Cardiac fibroblast (primary cell): Measurements from ENCODE around the gene OGFR.

Source experiments
- DNase-seq, 2 donors: peaks; one replicate each; pipeline versions ENCODE4 v3.0.0 to v3.0.0-alpha.2; 2010; ENCODE audit warnings: low read depth in 2 of 2
- H3K4me3 ChIP-seq, 2 donors: replicated peaks in 1 of 2; 1 replicate in 1 of 2; 2 replicates in 1 of 2; pipeline ENCODE4 v1.5.1; 2011; ENCODE audit warnings: low read depth in 2 of 2, low read length in 2 of 2, mild to moderate bottlenecking in 2 of 2, moderate library complexity in 1 of 2
- CTCF ChIP-seq: IDR thresholded peaks from one replicate; pipeline ENCODE4 v1.5.1; 2011; ENCODE audit warnings: low read depth, mild to moderate bottlenecking, low read length, inconsistent platforms

OGFR gene

GRCh38 chr20:62772990-62773844 is 31.4 kb upstream of the OGFR start:
- no peak overlapping the region for H3K4me3 ChIP-seq
- no peak for TF ChIP-seq CTCF
- DNase-seq = peak in 1 of 2 donors; percentile 78

- no peak for TF ChIP-seq CTCF
- no peak for DNase-seq
Observed at GRCh38 chr20:62773845-62774714, 30.6 kb upstream of the OGFR start.

GRCh38 chr20:62774762-62775161 is 29.9 kb upstream of the OGFR start:
- no peak for TF ChIP-seq CTCF
- no peak for DNase-seq
- no peak overlapping the region for H3K4me3 ChIP-seq

More at GRCh38 chr20:62773845-62774714, 30.6 kb upstream of the OGFR start:
- H3K4me3 ChIP-seq = no peak overlapping the region

- no peak overlapping the region for H3K4me3 ChIP-seq
- TF ChIP-seq CTCF = no peak
- no peak for DNase-seq
Observed at GRCh38 chr20:62775206-62775605, 29.4 kb upstream of the OGFR start.

GRCh38 chr20:62776035-62776691 is 28.5 kb upstream of the OGFR start:
- H3K4me3 ChIP-seq = no peak overlapping the region
- DNase-seq = no peak
- TF ChIP-seq CTCF = no peak

- TF ChIP-seq CTCF = no peak
- DNase-seq = peak in 1 of 2 donors; percentile 19
- no peak overlapping the region for H3K4me3 ChIP-seq
Observed at GRCh38 chr20:62776692-62777527, 27.7 kb upstream of the OGFR start.
